Naive B cell (primary cell): ENCODE measurements around the gene PKP1. TPM values are rescaled to one million over a fixed set of nuclear protein-coding genes. Genes with fewer than 3 reads are reported as not detected.
"Not testable (repeated sequence)": the region's sequence is repeated elsewhere in the genome, so short reads cannot be mapped to it uniquely, and the experiment has no call there.

Experiments used
- ATAC-seq, 2 donors: fragments of 150-1000 bp; cut with Tn5 transposase; 2 replicates each; pipeline ENCODE4 v1.10.0; 2021; ENCODE audit warnings: low read depth in 2 of 2, mild to moderate bottlenecking in 2 of 2, moderate library complexity in 2 of 2
- DNase-seq: peaks from one replicate; pipeline ENCODE4 v3.0.0; 2022
- H3K27ac Mint-ChIP-seq, 6 donors: one replicate each; pipeline ENCODE4 v1.8.0; 2020 to 2022; ENCODE audit warnings: mild to moderate bottlenecking in 6 of 6, mixed read lengths in 6 of 6, moderate library complexity in 5 of 6, inconsistent platforms in 2 of 6
- H3K27me3 Mint-ChIP-seq, 3 donors: one replicate each; pipeline ENCODE4 v1.8.0; 2021 to 2022; ENCODE audit warnings: mixed read lengths in 3 of 3, mild to moderate bottlenecking in 1 of 3
- H3K36me3 Mint-ChIP-seq, 2 donors: one replicate each; pipeline ENCODE4 v1.8.0; 2020 to 2022; ENCODE audit warnings: mixed read lengths in 2 of 2, inconsistent platforms in 1 of 2, mild to moderate bottlenecking in 1 of 2
- H3K4me1 Mint-ChIP-seq, 3 donors: one replicate each; pipeline ENCODE4 v1.8.0; 2020 to 2022; ENCODE audit warnings: mixed read lengths in 3 of 3, inconsistent platforms in 1 of 3, mild to moderate bottlenecking in 1 of 3, moderate library complexity in 1 of 3
- H3K4me3 Mint-ChIP-seq, 8 donors: one replicate each; pipeline ENCODE4 v1.8.0; 2020 to 2022; ENCODE audit warnings: mild to moderate bottlenecking in 8 of 8, mixed read lengths in 8 of 8, moderate library complexity in 8 of 8, inconsistent platforms in 2 of 8
- H3K9me3 Mint-ChIP-seq, 7 donors: one replicate each; pipeline ENCODE4 v1.8.0; 2020 to 2022; ENCODE audit warnings: mixed read lengths in 7 of 7, mild to moderate bottlenecking in 5 of 7, inconsistent platforms in 2 of 7, moderate library complexity in 1 of 7
- polyA plus RNA-seq, 6 donors: library from polyadenylated mRNA; unstranded; fragments of 300-500 nt; fragmentation: Illumina TruSeq; gene quantifications; one replicate each; pipeline ENCODE4 v1.2.3, GENCODE V29; 2021; ENCODE audit warnings: low read depth in 6 of 6

The PKP1 gene
- not detected for polyA plus RNA-seq

GRCh38 chr1:201282931-201283829 lies at the start of gene PKP1:
Gene PKP1, plus strand, starts transcription at chr1:201283506. Its CDS starts 197 bp downstream, at chr1:201283703.
- DNase-seq (no peak), ATAC-seq (no peak)
- Mint-ChIP-seq H3K4me3 (peak within 1 kb of the TSS in 4 of 8 donors; percentile 7 to 69 (median 40)), H3K27me3 (peaks cover 20 to 90% (median 74%) of the 10 kb centered on the region in 3 donors), H3K36me3 (no peaks in the 10 kb centered on the region), H3K27ac (no peak within 1 kb of the TSS), H3K4me1 (peaks cover 0 to 4% (median 4%) of the 10 kb centered on the region in 3 donors), H3K9me3 (no peaks in the 10 kb centered on the region)

GRCh38 chr1:201239646-201240045 lies 43.7 kb upstream of the PKP1 start:
- H3K27me3 Mint-ChIP-seq, result peaks cover 15 to 41% (median 34%) of the 10 kb centered on the region in 3 donors
- ATAC-seq, H3K27ac Mint-ChIP-seq, DNase-seq, H3K9me3 Mint-ChIP-seq, H3K36me3 Mint-ChIP-seq, H3K4me1 Mint-ChIP-seq, H3K4me3 Mint-ChIP-seq: not testable (repeated sequence)

GRCh38 chr1:201240171-201240570 lies 43.1 kb upstream of the PKP1 start:
- Mint-ChIP-seq H3K36me3 (no peaks in the 10 kb centered on the region), H3K4me1 (no peaks in the 10 kb centered on the region), H3K27ac (no peak overlapping the region), H3K9me3 (peaks cover 0 to 6% (median 3%) of the 10 kb centered on the region in 7 donors), H3K27me3 (peaks cover 20 to 46% (median 34%) of the 10 kb centered on the region in 3 donors), H3K4me3 (no peak overlapping the region)
- no peak for ATAC-seq
- no peak for DNase-seq

GRCh38 chr1:201241736-201242135 lies 41.6 kb upstream of the PKP1 start:
- no peak for ATAC-seq
- H3K36me3 Mint-ChIP-seq, result no peaks in the 10 kb centered on the region
- H3K27ac Mint-ChIP-seq, result no peak overlapping the region
- no peaks in the 10 kb centered on the region for H3K4me1 Mint-ChIP-seq
- H3K27me3 Mint-ChIP-seq, result peaks cover 21 to 49% (median 39%) of the 10 kb centered on the region in 3 donors
- no peak overlapping the region for H3K4me3 Mint-ChIP-seq
- H3K9me3 Mint-ChIP-seq, result peaks cover 0 to 6% (median 2%) of the 10 kb centered on the region in 7 donors
- DNase-seq, result no peak

- DNase-seq (no peak), ATAC-seq (no peak)
- Mint-ChIP-seq H3K27me3 (peaks cover 30 to 39% (median 38%) of the 10 kb centered on the region in 3 donors), H3K27ac (no peak overlapping the region), H3K4me1 (no peaks in the 10 kb centered on the region), H3K4me3 (no peak overlapping the region), H3K9me3 (peaks cover 0 to under 1% (median 0%) of the 10 kb centered on the region in 7 donors), H3K36me3 (no peaks in the 10 kb centered on the region)
Observed at GRCh38 chr1:201245082-201245481, 38.2 kb upstream of the PKP1 start.

GRCh38 chr1:201248721-201249559 lies 34.4 kb upstream of the PKP1 start:
- no peak overlapping the region for H3K4me3 Mint-ChIP-seq
- H3K4me1 Mint-ChIP-seq, result peaks cover 0 to 2% (median 0%) of the 10 kb centered on the region in 3 donors
- peaks cover 22 to 31% (median 26%) of the 10 kb centered on the region in 3 donors for H3K27me3 Mint-ChIP-seq
- no peaks in the 10 kb centered on the region for H3K36me3 Mint-ChIP-seq
- DNase-seq (no peak), ATAC-seq (no peak)
- H3K27ac Mint-ChIP-seq, result no peak overlapping the region
- H3K9me3 Mint-ChIP-seq, result no peaks in the 10 kb centered on the region

- Mint-ChIP-seq H3K4me1 (peaks cover 0 to 2% (median 0%) of the 10 kb centered on the region in 3 donors), H3K36me3 (no peaks in the 10 kb centered on the region), H3K27me3 (peaks cover 13 to 26% (median 22%) of the 10 kb centered on the region in 3 donors), H3K4me3 (no peak overlapping the region), H3K27ac (peak overlapping the region in 2 of 6 donors; percentile 27 to 62), H3K9me3 (no peaks in the 10 kb centered on the region)
- DNase-seq (no peak), ATAC-seq (no peak)
Observed at GRCh38 chr1:201250326-201251011, 32.8 kb upstream of the PKP1 start.

GRCh38 chr1:201251411-201251810 lies 31.9 kb upstream of the PKP1 start:
- DNase-seq (no peak), ATAC-seq (no peak)
- Mint-ChIP-seq H3K4me1 (peaks cover 0 to 2% (median 0%) of the 10 kb centered on the region in 3 donors), H3K27me3 (peaks cover 13 to 22% (median 21%) of the 10 kb centered on the region in 3 donors), H3K9me3 (no peaks in the 10 kb centered on the region), H3K36me3 (no peaks in the 10 kb centered on the region), H3K27ac (no peak overlapping the region), H3K4me3 (no peak overlapping the region)

- no peaks in the 10 kb centered on the region for H3K36me3 Mint-ChIP-seq
- DNase-seq (no peak), ATAC-seq (no peak)
- no peak overlapping the region for H3K4me3 Mint-ChIP-seq
- peaks cover 13 to 22% (median 21%) of the 10 kb centered on the region in 3 donors for H3K27me3 Mint-ChIP-seq
- H3K9me3 Mint-ChIP-seq, result no peaks in the 10 kb centered on the region
- H3K4me1 Mint-ChIP-seq, result peaks cover 0 to 2% (median 0%) of the 10 kb centered on the region in 3 donors
- no peak overlapping the region for H3K27ac Mint-ChIP-seq
Observed at GRCh38 chr1:201251851-201252430, 31.4 kb upstream of the PKP1 start.

GRCh38 chr1:201252944-201253371 lies 30.3 kb upstream of the PKP1 start:
- Mint-ChIP-seq H3K36me3 (no peaks in the 10 kb centered on the region), H3K27ac (no peak overlapping the region), H3K27me3 (peaks cover 13 to 21% (median 21%) of the 10 kb centered on the region in 3 donors), H3K4me1 (peaks cover 0 to 2% (median 0%) of the 10 kb centered on the region in 3 donors), H3K4me3 (no peak overlapping the region), H3K9me3 (no peaks in the 10 kb centered on the region)
- ATAC-seq, result no peak
- no peak for DNase-seq

- DNase-seq (no peak), ATAC-seq (no peak)
- peaks cover 13 to 21% (median 18%) of the 10 kb centered on the region in 3 donors for H3K27me3 Mint-ChIP-seq
- no peaks in the 10 kb centered on the region for H3K9me3 Mint-ChIP-seq
- no peak overlapping the region for H3K4me3 Mint-ChIP-seq
- H3K4me1 Mint-ChIP-seq, result peaks cover 0 to 2% (median 0%) of the 10 kb centered on the region in 3 donors
- no peak overlapping the region for H3K27ac Mint-ChIP-seq
- H3K36me3 Mint-ChIP-seq, result no peaks in the 10 kb centered on the region
Observed at GRCh38 chr1:201253411-201253810, 29.9 kb upstream of the PKP1 start.

GRCh38 chr1:201253906-201254624 lies 29.2 kb upstream of the PKP1 start:
- ATAC-seq, result no peak
- DNase-seq, result no peak
- H3K4me1 Mint-ChIP-seq, result peaks cover 0 to 2% (median 0%) of the 10 kb centered on the region in 3 donors

More at GRCh38 chr1:201253906-201254624, 29.2 kb upstream of the PKP1 start:
- peak overlapping the region in 2 of 8 donors; percentile 37 to 40 for H3K4me3 Mint-ChIP-seq
- no peaks in the 10 kb centered on the region for H3K9me3 Mint-ChIP-seq
- H3K36me3 Mint-ChIP-seq, result no peaks in the 10 kb centered on the region
- no peak overlapping the region for H3K27ac Mint-ChIP-seq
- peaks cover 17 to 21% (median 17%) of the 10 kb centered on the region in 3 donors for H3K27me3 Mint-ChIP-seq
